Suprapubic skin (tissue), 3 donors: ENCODE measurements around the gene DDAH1.

Experiments
- CTCF ChIP-seq, 2 donors: fragments of 200-600 bp in 1 of 2; fragments of 450-650 bp in 1 of 2; sonication (generic) in 1 of 2; IDR thresholded peaks; one replicate each; pipeline ENCODE4 v1.5.1; 2016 to 2019; ENCODE audit warnings: antibody characterized with exemption in 2 of 2, mild to moderate bottlenecking in 1 of 2, moderate library complexity in 1 of 2
- POLR2A ChIP-seq, 2 donors: fragments of 450-650 bp; IDR thresholded peaks; one replicate each; pipeline ENCODE4 v1.6.1; 2017; ENCODE audit warnings: antibody characterized with exemption in 2 of 2, mild to moderate bottlenecking in 2 of 2, moderate library complexity in 2 of 2

GRCh38 chr1:85490270-85490985, 25.5 kb upstream of the DDAH1 start:
- TF ChIP-seq CTCF (IDR thresholded peaks at IDR 0.05) = no peak
- no peak for TF ChIP-seq POLR2A (IDR thresholded peaks at IDR 0.05)
